Psoas muscle (tissue), 8 donors: Measurements from ENCODE around the gene OR9Q2. TPM values are rescaled to one million over a fixed set of nuclear protein-coding genes. Genes with fewer than 3 reads are reported as not detected.

ENCODE experiments used
- ATAC-seq, 4 donors: fragments of 200-7000 bp; cut with Tn5 transposase; one replicate each; pipeline ENCODE4 v1.9.1; 2020; ENCODE audit warnings: moderate library complexity in 3 of 4, mild to moderate bottlenecking in 2 of 4
- DNase-seq, 2 donors: peaks; one replicate each; pipeline ENCODE4 v3.0.0-alpha.2; 2020
- H3K27ac ChIP-seq: fragments of 200-600 bp; one replicate; pipeline ENCODE4 v1.8.0; 2022
- H3K27me3 ChIP-seq, 3 donors: fragments of 200-600 bp in 1 of 3; one replicate each; pipeline versions ENCODE4 v1.6.1 to v1.8.0; 2013 to 2022; ENCODE audit warnings: low read length in 2 of 3, mild to moderate bottlenecking in 2 of 3, moderate library complexity in 1 of 3; ENCODE audit not compliant: insufficient read depth in 3 of 3
- H3K36me3 ChIP-seq, 2 donors: fragments of 200-600 bp in 1 of 2; one replicate each; pipeline versions ENCODE4 v1.6.1 to v1.8.0; 2013 to 2022; ENCODE audit warnings: low read depth in 1 of 2, mild to moderate bottlenecking in 1 of 2, moderate library complexity in 1 of 2; ENCODE audit not compliant: insufficient read depth in 1 of 2
- H3K4me1 ChIP-seq: fragments of 200-600 bp; one replicate; pipeline ENCODE4 v1.8.0; 2022
- H3K4me3 ChIP-seq: fragments of 200-600 bp; one replicate; pipeline ENCODE4 v1.8.0; 2022; ENCODE audit warnings: mild to moderate bottlenecking
- H3K9me3 ChIP-seq: fragments of 200-600 bp; one replicate; pipeline ENCODE4 v1.8.0; 2022
- CTCF ChIP-seq: fragments of 200-600 bp; IDR thresholded peaks from one replicate; pipeline ENCODE4 v1.8.0; 2022; ENCODE audit warnings: antibody characterized with exemption
- WGBS, 3 donors: extraction: QIAGEN DNeasy Blood & Tissue Kit; methylation state at CpG; one replicate each; pipeline versions ENCODE4 v1.1.6 to v1.1.7; 2013; 5-methylcytosine and 5-hydroxymethylcytosine counted together
- intact Hi-C, 2 donors: fragments of 100-400 bp; cut with DNase I; formaldehyde crosslinking; loops; one replicate each; pipeline versions ENCODE4 v1.11.0 to v1.14.2; 2022
- long read RNA-seq, 2 donors: library from polyadenylated mRNA; unstranded; transcript quantifications; one replicate each; pipeline ENCODE4 v2.0.0, GENCODE V29; 2021
- polyA plus RNA-seq, 3 donors: library from polyadenylated mRNA; stranded (reverse); fragments of 200-250 nt; gene quantifications; one replicate each; pipeline ENCODE4 v1.2.3, GENCODE V29; 2013
- total RNA-seq, 4 donors: library from RNA; stranded (reverse); fragmentation: NEBNext Ultra II Directional in 2 of 4; extraction: Animal tissue kit (Norgen Biotek cat#: 25700) in 2 of 4; gene quantifications; one replicate each; pipeline versions ENCODE4 v1.2.1 to v1.2.4, GENCODE V29; 2021 to 2023
- donor health status: healthy with polysubstance abuse.
- donor health status: DM: no; HTN: no; CAD: no; lungs with moderate emphysema.
- donor health status: Bipolar disorder and iron deficiency.
- donor health status: healthy.
- donor health status: DM: yes; HTN: yes; CAD: no.
- donor health status: DM: no; HTN: no; CAD: no.
- donor health status: DM: no; HTN: no; CAD: no.
- donor health status: DM: yes; HTN: yes; CAD: no.

Gene OR9Q2
- total RNA-seq (not detected), polyA plus RNA-seq (not detected)
- long read RNA-seq, donor 1, result 0 reads
- long read RNA-seq, donor 2, result 0 reads

DNA sequence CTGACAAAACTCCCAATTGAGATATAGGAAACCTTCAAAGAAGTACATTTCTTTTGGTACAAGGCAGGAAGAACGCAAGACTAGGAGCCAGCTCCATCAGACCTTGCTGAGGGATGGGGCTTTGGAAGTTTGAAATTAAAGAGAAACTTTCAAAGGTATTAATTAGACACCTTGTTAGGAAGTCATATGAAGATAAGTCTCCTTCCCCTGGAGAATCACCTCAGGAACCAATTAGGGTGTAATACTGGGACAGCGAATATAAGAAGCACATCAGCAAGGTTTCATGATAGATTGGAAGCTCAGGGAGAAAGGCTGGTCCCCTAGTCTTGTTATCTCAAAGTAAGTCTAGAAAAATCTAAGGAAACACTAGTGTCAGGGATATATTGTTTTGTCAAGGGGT, at the start of gene OR9Q2:
Gene OR9Q2, plus strand, starts transcription at position 301 of the 400 bp plus-strand sequence. CDS start 1,421 bp downstream, outside the sequence.
- H3K27ac ChIP-seq, result no peak within 1 kb of the TSS
- 74 to 89% (median 84%) methylated on average over 2 of the region's 2 CpGs for WGBS, 3 donors

DNA sequence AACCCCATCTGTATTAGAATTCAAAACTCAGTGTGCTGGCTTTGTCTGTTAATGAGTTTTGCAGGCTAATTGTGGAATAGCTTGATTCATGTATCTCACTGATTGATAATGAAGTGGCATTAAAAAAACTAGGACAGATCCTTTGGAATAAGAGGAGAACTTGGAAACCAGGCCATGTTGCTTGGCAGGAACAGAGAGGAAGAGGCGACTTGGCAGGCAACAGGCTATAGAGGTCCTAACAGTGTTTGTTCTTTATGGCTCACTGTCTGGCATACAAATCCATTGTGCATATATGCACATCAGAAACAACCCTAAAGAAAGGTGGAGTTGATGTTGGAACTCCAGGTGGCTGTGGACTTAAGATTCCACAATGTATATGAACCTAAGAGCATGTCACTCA, 46.1 kb upstream of the OR9Q2 start:
- H3K27ac ChIP-seq, result no peak overlapping the region
- no peaks in the 10 kb centered on the region for H3K9me3 ChIP-seq
- 45 to 68% (median 61%) methylated on average over 1 of the region's 1 CpG for WGBS, 3 donors
- intact Hi-C loops, result loop anchor here in 1 of 2 donors (10.0 kb wide), 1 partner anchor 58 kb away; no protein-coding TSS in a partner anchor
- no peak for TF ChIP-seq CTCF
- H3K4me3 ChIP-seq, result no peak overlapping the region
- peaks cover 0 to 2% (median 0%) of the 10 kb centered on the region in 3 donors for H3K27me3 ChIP-seq
- H3K4me1 ChIP-seq, result no peaks in the 10 kb centered on the region
- DNase-seq (no peak), ATAC-seq (no peak)
- H3K36me3 ChIP-seq, result no peaks in the 10 kb centered on the region

More for the DNA sequence above, at the start of gene OR9Q2:
- DNase-seq (no peak), ATAC-seq (no peak)
- Histone ChIP-seq H3K27me3 (no peaks in the 10 kb centered on the region), H3K9me3 (no peaks in the 10 kb centered on the region), H3K36me3 (no peaks in the 10 kb centered on the region), H3K4me1 (no peaks in the 10 kb centered on the region), H3K4me3 (no peak within 1 kb of the TSS)
- intact Hi-C loops, result no loop called here
- TF ChIP-seq CTCF, result no peak

DNA sequence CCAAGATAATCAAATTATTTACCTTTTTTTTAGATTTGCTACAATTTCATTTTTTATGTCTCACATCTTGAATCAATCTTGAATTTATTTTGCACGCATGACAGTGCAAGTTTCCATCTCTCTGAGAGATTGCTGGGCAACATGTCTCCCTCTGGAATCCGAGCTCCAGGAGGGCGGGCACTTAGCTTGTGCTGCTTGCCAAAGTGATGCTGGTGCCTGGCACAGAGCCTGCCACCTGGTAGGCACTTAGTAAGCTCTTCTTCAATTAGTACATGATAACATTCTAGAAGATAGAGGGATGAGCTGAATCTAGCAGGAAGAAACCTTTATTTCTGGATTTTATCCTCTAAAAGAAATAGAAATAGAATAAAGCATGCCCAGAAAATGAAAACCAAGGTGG, 36.1 kb upstream of the OR9Q2 start:
- ATAC-seq (no peak), DNase-seq (no peak)
- WGBS, 3 donors, result 28 to 42% (median 40%) methylated on average over 3 of the region's 3 CpGs
- Histone ChIP-seq H3K36me3 (no peaks in the 10 kb centered on the region), H3K27ac (no peak overlapping the region), H3K27me3 (no peaks in the 10 kb centered on the region), H3K9me3 (no peaks in the 10 kb centered on the region), H3K4me1 (no peaks in the 10 kb centered on the region), H3K4me3 (no peak overlapping the region)
- intact Hi-C loops, result no loop called here
- TF ChIP-seq CTCF, result no peak

DNA sequence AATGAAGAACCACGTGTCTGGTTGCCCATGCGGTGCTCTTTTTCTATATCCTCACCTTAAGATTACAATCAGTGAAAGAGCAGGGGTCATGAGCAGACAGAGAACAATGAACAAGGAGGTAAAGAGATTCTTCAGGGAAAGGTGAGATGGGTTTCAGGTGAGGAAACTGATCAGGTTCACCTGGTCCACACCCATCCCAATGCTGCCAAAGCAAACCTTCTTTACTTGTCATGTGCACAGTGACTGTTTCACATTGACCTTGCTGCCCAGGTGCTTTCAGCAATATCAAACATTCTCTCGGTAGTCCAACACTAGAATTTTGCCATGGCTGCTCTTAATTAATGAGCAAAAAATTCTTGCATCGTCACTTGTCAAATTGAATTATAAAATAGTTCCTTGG, 24.5 kb upstream of the OR9Q2 start:
- H3K9me3 ChIP-seq, result no peaks in the 10 kb centered on the region
- DNase-seq (no peak), ATAC-seq (no peak)
- H3K27me3 ChIP-seq, result no peaks in the 10 kb centered on the region
- no peak overlapping the region for H3K27ac ChIP-seq
- no peak for TF ChIP-seq CTCF
- no peaks in the 10 kb centered on the region for H3K4me1 ChIP-seq
- intact Hi-C loops, result no loop called here
- H3K36me3 ChIP-seq, result no peaks in the 10 kb centered on the region
- 79 to 87% (median 84%) methylated on average over 4 of the region's 4 CpGs for WGBS, 3 donors
- no peak overlapping the region for H3K4me3 ChIP-seq

- WGBS, 3 donors, result 41 to 80% (median 54%) methylated on average over 1 of the region's 1 CpG
- no peak overlapping the region for H3K4me3 ChIP-seq
- ATAC-seq (no peak), DNase-seq (no peak)
- no peaks in the 10 kb centered on the region for H3K4me1 ChIP-seq
- H3K9me3 ChIP-seq, result no peaks in the 10 kb centered on the region
- no peaks in the 10 kb centered on the region for H3K36me3 ChIP-seq
- no peak overlapping the region for H3K27ac ChIP-seq
- intact Hi-C loops, result no loop called here
- TF ChIP-seq CTCF, result no peak
- no peaks in the 10 kb centered on the region for H3K27me3 ChIP-seq
These were observed 23.9 kb upstream of the OR9Q2 start for GRCh38 chr11:58164990-58165389.
